ENCODE results near the gene CELF2.

- no peak for TF ChIP-seq CTCF (IDR thresholded peaks at IDR 0.05; ENCODE audit: low read depth, low read length, poor library complexity, severe bottlenecking)
- TF ChIP-seq EZH2phosphoT487 (IDR thresholded peaks at IDR 0.05; ENCODE audit: borderline replicate concordance, low read length), result no peak
Measured at GRCh38 chr10:11153245-11153644, 135.6 kb downstream of the CELF2 start.

Measured in DOHH2 (cell line).